A673 (cell line): ENCODE data around the gene GRAMD1B. TPM values are rescaled to one million over a fixed set of nuclear protein-coding genes. Genes with fewer than 3 reads are reported as not detected.

ENCODE experiments used
- BruUV-seq: library from RNA; stranded (reverse); fragments of 400-500 nt; replicated peaks from 2 replicates; lab custom pipeline; 2021; lab: Mats Ljungman, UMichigan
- CTCF ChIA-PET: fragments of 300-600 bp; sonication (Branson Sonifier 250); formaldehyde crosslinking; loops from one replicate; lab custom pipeline; 2022; ENCODE audit warnings: antibody characterized with exemption; lab: Charles Lee
- POLR2A ChIA-PET: fragments of 300-600 bp; sonication (Branson Sonifier 250); formaldehyde crosslinking; loops from one replicate; lab custom pipeline; 2022; ENCODE audit warnings: antibody characterized with exemption; ENCODE audit not compliant: low non-redundant PET; lab: Charles Lee
- DNase-seq: peaks from one replicate; pipeline ENCODE4 v3.0.0-alpha.2; 2015; ENCODE audit warnings: low spot score
- H3K27ac ChIP-seq: fragments of 200-600 bp; sonication (generic); 2 replicates; pipeline ENCODE4 v1.5.1; 2016; ENCODE audit warnings: mixed run types, low read depth, mild to moderate bottlenecking, mixed read lengths, antibody characterized with exemption, low read length; ENCODE audit not compliant: poor library complexity, severe bottlenecking
- H3K27me3 ChIP-seq: fragments of 200-600 bp; sonication (generic); replicated peaks from 2 replicates; pipeline ENCODE4 v1.6.1; 2017; ENCODE audit warnings: mixed run types, low read depth, mild to moderate bottlenecking, mixed read lengths, antibody characterized with exemption, low read length; ENCODE audit not compliant: insufficient read depth, poor library complexity
- H3K36me3 ChIP-seq: fragments of 200-600 bp; sonication (generic); 2 replicates; pipeline ENCODE4 v1.6.1; 2016; ENCODE audit warnings: mixed run types, mild to moderate bottlenecking, mixed read lengths, antibody characterized with exemption, low read length; ENCODE audit not compliant: insufficient read depth, poor library complexity, severe bottlenecking
- H3K4me1 ChIP-seq: fragments of 200-600 bp; sonication (generic); 2 replicates; pipeline ENCODE4 v1.6.1; 2017; ENCODE audit warnings: mixed run types, mild to moderate bottlenecking, mixed read lengths, antibody characterized with exemption, low read length; ENCODE audit not compliant: insufficient read depth, poor library complexity, severe bottlenecking
- H3K4me3 ChIP-seq: fragments of 200-600 bp; sonication (generic); 2 replicates; pipeline ENCODE4 v1.5.1; 2016; ENCODE audit warnings: low read depth, mixed run types, mild to moderate bottlenecking, mixed read lengths, low read length; ENCODE audit not compliant: poor library complexity, severe bottlenecking
- H3K9me3 ChIP-seq: fragments of 200-600 bp; sonication (generic); 2 replicates; pipeline ENCODE4 v1.6.1; 2016; ENCODE audit warnings: mixed run types, low read depth, mild to moderate bottlenecking, mixed read lengths, antibody characterized with exemption, low read length; ENCODE audit not compliant: poor library complexity, severe bottlenecking
- EZH2 ChIP-seq: fragments of 200-600 bp; sonication (generic); IDR thresholded peaks from 2 replicates; pipeline ENCODE4 v1.6.1; 2017; ENCODE audit warnings: borderline replicate concordance, low read depth, mild to moderate bottlenecking, mixed read lengths, antibody characterized with exemption, low read length; ENCODE audit not compliant: poor library complexity, severe bottlenecking
- intact Hi-C: fragments of 100-400 bp; cut with micrococcal nuclease; formaldehyde crosslinking; loops from one replicate; pipeline ENCODE4 v1.10.0; 2022; ENCODE audit not compliant: unreplicated experiment
- total RNA-seq: library from RNA; stranded (reverse); gene quantifications from 2 replicates; pipeline ENCODE4 v1.2.3, GENCODE V29; 2021
- TF ChIP-seq, protein P1 (sequence below): fragments of 300-800, 200-600 bp; sonication (generic); conservative IDR thresholded peaks from 2 replicates; pipeline ENCODE4 v1.5.1; 2017; ENCODE audit warnings: low read depth, mild to moderate bottlenecking, antibody characterized with exemption, low read length, moderate library complexity, mixed read lengths

GRAMD1B gene
- total RNA-seq, 1 experiment from 2014 or later = 13.0 TPM

DNA sequence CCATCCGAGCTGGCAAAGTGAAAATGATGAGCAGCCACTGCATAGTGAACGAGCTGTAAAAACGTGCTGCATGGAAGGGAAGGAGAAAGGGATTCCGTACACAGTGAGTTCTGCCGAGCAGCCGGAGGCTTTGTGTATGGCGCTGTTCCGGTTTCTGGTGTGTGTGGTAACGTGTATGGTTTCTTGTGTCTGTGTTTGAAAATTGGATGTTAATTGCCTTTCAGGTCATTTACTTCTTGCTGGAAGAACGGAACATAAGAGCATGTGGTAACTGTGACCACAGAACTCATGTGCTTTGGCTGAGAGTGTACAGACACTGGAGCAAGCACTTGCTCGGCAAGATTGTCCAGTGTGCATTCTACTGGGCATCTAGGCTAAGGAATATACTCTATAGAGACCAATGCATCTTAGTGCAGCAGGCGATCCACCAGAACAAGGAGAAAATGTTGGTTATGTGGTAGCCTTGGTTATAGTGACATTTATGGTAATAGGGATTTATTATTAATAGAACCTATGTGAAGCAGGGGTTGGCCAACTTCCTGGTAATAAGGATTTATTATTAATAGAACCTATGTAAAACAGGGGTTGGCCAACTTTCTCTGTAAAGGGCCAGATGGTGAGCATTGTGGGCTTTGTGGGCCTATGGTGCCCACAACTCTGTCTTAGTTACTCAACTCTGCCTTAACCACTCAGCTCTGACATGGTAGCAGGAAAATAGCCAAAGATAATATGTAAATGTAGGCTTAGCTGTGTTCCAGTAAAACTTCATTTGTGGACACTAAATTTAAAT is 49.2 kb downstream of the GRAMD1B start:
- Histone ChIP-seq H3K4me1 (peaks cover 21% of the 10 kb centered on the region), H3K36me3 (no peaks in the 10 kb centered on the region), H3K27me3 (no peaks in the 10 kb centered on the region), H3K9me3 (no peaks in the 10 kb centered on the region), H3K27ac (no peak overlapping the region), H3K4me3 (no peak overlapping the region)
- no peak for DNase-seq
- no peak for TF ChIP-seq EZH2
- TF ChIP-seq, protein P1, sequence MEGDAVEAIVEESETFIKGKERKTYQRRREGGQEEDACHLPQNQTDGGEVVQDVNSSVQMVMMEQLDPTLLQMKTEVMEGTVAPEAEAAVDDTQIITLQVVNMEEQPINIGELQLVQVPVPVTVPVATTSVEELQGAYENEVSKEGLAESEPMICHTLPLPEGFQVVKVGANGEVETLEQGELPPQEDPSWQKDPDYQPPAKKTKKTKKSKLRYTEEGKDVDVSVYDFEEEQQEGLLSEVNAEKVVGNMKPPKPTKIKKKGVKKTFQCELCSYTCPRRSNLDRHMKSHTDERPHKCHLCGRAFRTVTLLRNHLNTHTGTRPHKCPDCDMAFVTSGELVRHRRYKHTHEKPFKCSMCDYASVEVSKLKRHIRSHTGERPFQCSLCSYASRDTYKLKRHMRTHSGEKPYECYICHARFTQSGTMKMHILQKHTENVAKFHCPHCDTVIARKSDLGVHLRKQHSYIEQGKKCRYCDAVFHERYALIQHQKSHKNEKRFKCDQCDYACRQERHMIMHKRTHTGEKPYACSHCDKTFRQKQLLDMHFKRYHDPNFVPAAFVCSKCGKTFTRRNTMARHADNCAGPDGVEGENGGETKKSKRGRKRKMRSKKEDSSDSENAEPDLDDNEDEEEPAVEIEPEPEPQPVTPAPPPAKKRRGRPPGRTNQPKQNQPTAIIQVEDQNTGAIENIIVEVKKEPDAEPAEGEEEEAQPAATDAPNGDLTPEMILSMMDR = no peak
- CTCF ChIA-PET = interaction anchor here (0.5 to 3.3 kb wide), 12 partner anchors 15 to 616 kb away, joined by 3 to 39 read pairs (median 5); no protein-coding TSS in a partner anchor
- BruUV-seq = no TSS peak
- intact Hi-C loops = loop anchor here (2.0 to 10.0 kb wide), 4 partner anchors 230 to 614 kb away; no protein-coding TSS in a partner anchor
- POLR2A ChIA-PET = interaction anchor here (0.6 to 0.7 kb wide), 2 partner anchors 171 to 923 kb away, joined by 3 to 4 read pairs; no protein-coding TSS in a partner anchor

DNA sequence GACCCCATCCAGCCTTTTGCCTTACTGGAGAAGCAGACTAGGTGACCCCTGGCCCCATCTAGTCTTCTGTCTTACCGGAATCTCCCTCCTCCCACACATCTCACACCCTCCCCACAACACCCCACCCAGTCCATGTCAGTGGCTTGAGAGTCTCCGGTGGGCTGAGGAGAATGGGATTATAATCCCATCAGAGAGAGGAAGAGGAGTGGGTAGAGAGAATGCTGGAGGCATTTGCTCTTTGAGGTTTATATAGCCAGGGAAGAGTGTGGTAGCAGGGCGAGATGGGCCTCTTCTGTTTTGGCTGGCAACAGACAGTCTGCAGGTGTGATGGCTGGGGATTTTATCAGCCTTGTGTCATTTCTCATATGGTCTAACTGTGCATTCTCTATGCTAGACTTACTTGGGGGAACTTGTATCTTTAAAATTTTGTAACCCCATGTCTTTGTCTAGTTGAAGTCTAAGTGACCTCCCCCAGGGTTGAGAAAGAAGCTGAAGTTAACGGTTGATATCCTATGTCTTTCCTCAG is 50.3 kb downstream of the GRAMD1B start:
- Histone ChIP-seq H3K27me3 (no peaks in the 10 kb centered on the region), H3K4me3 (no peak overlapping the region), H3K4me1 (peaks cover 10% of the 10 kb centered on the region), H3K36me3 (no peaks in the 10 kb centered on the region), H3K27ac (no peak overlapping the region), H3K9me3 (no peaks in the 10 kb centered on the region)
- ChIA-PET POLR2A (no interaction called here), CTCF (interaction anchor here (3.3 kb wide), 1 partner anchor 73 kb away, joined by 39 read pairs; no protein-coding TSS in a partner anchor)
- no TSS peak for BruUV-seq
- intact Hi-C loops = no loop called here
- DNase-seq = no peak
- TF ChIP-seq, protein P1 = no peak
- TF ChIP-seq EZH2 = no peak

DNA sequence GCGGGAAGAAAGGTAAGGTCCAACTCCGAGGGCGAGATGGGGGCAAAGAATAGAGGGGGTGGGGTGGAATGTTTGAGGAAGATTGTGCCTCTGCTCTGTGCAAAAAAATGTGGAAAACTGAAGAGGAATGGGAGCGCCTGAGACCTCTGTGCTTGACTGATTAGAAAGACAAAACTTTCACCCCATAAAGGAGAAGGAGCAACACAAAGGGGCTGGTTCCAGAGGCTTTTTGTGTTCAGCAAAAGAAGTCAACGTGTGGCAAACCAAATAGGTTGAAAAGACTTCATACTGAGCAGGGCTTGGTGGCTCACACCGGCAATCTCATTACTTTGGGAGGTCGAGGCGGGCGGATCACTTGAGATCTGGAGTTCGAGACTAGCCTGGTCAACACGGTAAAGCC is 50.8 kb downstream of the GRAMD1B start:
- BruUV-seq = no TSS peak
- no peak for TF ChIP-seq EZH2
- TF ChIP-seq, protein P1 = no peak
- no peaks in the 10 kb centered on the region for H3K27me3 ChIP-seq
- no peaks in the 10 kb centered on the region for H3K36me3 ChIP-seq
- POLR2A ChIA-PET = no interaction called here
- DNase-seq = no peak
- peaks cover 5% of the 10 kb centered on the region for H3K4me1 ChIP-seq
- H3K4me3 ChIP-seq = no peak overlapping the region
- H3K27ac ChIP-seq = no peak overlapping the region
- H3K9me3 ChIP-seq = no peaks in the 10 kb centered on the region
- CTCF ChIA-PET = no interaction called here
- intact Hi-C loops = no loop called here
